ENCODE results near the gene NUP98.
"Not testable (repeated sequence)": the region's sequence is repeated elsewhere in the genome, so short reads cannot be mapped to it uniquely, and the experiment has no call there.

The NUP98 gene

GRCh38 chr11:3802011-3802790 is 4.8 kb upstream of the NUP98 start:
- DNase-seq (ENCODE audit: extremely low read depth in 1 of 2, low read depth in 1 of 2), result no peak

- no peak for DNase-seq (ENCODE audit: extremely low read depth in 1 of 2, low read depth in 1 of 2)
These were observed 2.5 kb upstream of the NUP98 start for GRCh38 chr11:3799873-3800272.

GRCh38 chr11:3799143-3799542 is 1.8 kb upstream of the NUP98 start:
- no peak for DNase-seq (ENCODE audit: extremely low read depth in 1 of 2, low read depth in 1 of 2)

GRCh38 chr11:3796801-3797328 is 489 bp downstream of the NUP98 start:
- DNase-seq (ENCODE audit: extremely low read depth in 1 of 2, low read depth in 1 of 2), result no peak

- no peak for DNase-seq (ENCODE audit: extremely low read depth in 1 of 2, low read depth in 1 of 2)
These were observed 1.0 kb downstream of the NUP98 start for GRCh38 chr11:3796346-3796745.

- DNase-seq (ENCODE audit: extremely low read depth in 1 of 2, low read depth in 1 of 2), result no peak
These were observed 1.4 kb downstream of the NUP98 start for GRCh38 chr11:3796002-3796311.

GRCh38 chr11:3795131-3796001 is 2.0 kb downstream of the NUP98 start:
- no peak for DNase-seq (ENCODE audit: extremely low read depth in 1 of 2, low read depth in 1 of 2)

- DNase-seq (ENCODE audit: extremely low read depth in 1 of 2, low read depth in 1 of 2), result not testable (repeated sequence)
These were observed 3.0 kb downstream of the NUP98 start for GRCh38 chr11:3794387-3794786.

GRCh38 chr11:3786781-3787428 is 10.4 kb downstream of the NUP98 start:
- no peak for DNase-seq (ENCODE audit: extremely low read depth in 1 of 2, low read depth in 1 of 2)

GRCh38 chr11:3783611-3784010 is 13.7 kb downstream of the NUP98 start:
- DNase-seq (ENCODE audit: extremely low read depth in 1 of 2, low read depth in 1 of 2), result no peak

GRCh38 chr11:3782963-3783362 is 14.4 kb downstream of the NUP98 start:
- DNase-seq (ENCODE audit: extremely low read depth in 1 of 2, low read depth in 1 of 2), result no peak

- no peak for DNase-seq (ENCODE audit: extremely low read depth in 1 of 2, low read depth in 1 of 2)
These were observed 15.9 kb downstream of the NUP98 start for GRCh38 chr11:3781423-3781822.

- DNase-seq (ENCODE audit: extremely low read depth in 1 of 2, low read depth in 1 of 2), result no peak
These were observed 21.5 kb downstream of the NUP98 start for GRCh38 chr11:3775736-3776406.

- DNase-seq (ENCODE audit: extremely low read depth in 1 of 2, low read depth in 1 of 2), result no peak
These were observed 24.2 kb downstream of the NUP98 start for GRCh38 chr11:3773180-3773579.

- DNase-seq (ENCODE audit: extremely low read depth in 1 of 2, low read depth in 1 of 2), result no peak
These were observed 29.8 kb downstream of the NUP98 start for GRCh38 chr11:3767536-3767935.

- DNase-seq (ENCODE audit: extremely low read depth in 1 of 2, low read depth in 1 of 2), result not testable (repeated sequence)
These were observed 30.5 kb downstream of the NUP98 start for GRCh38 chr11:3766836-3767235.

GRCh38 chr11:3764266-3764665 is 33.1 kb downstream of the NUP98 start:
- DNase-seq (ENCODE audit: extremely low read depth in 1 of 2, low read depth in 1 of 2), result no peak

- DNase-seq (ENCODE audit: extremely low read depth in 1 of 2, low read depth in 1 of 2), result no peak
These were observed 42.2 kb downstream of the NUP98 start for GRCh38 chr11:3755151-3755550.

GRCh38 chr11:3753110-3753509 is 44.2 kb downstream of the NUP98 start:
- DNase-seq (ENCODE audit: extremely low read depth in 1 of 2, low read depth in 1 of 2), result no peak

GRCh38 chr11:3747704-3748103 is 49.6 kb downstream of the NUP98 start:
- DNase-seq (ENCODE audit: extremely low read depth in 1 of 2, low read depth in 1 of 2), result no peak

- no peak for DNase-seq (ENCODE audit: extremely low read depth in 1 of 2, low read depth in 1 of 2)
These were observed 52.2 kb downstream of the NUP98 start for GRCh38 chr11:3745161-3745560.

All from activated CD8-positive, alpha-beta memory T cell treated with anti-CD3 and anti-CD28 coated beads for 1 hour (primary cell).